Epithelial cell of esophagus (primary cell): ENCODE measurements around the gene ABLIM2.

Experiments
- DNase-seq: peaks from one replicate; pipeline ENCODE4 v3.0.0; 2010; ENCODE audit warnings: low read depth
- H3K4me3 ChIP-seq: 2 replicates; pipeline ENCODE4 v1.5.1; 2011; ENCODE audit warnings: mild to moderate bottlenecking, low read length, control low read depth
- TF ChIP-seq, protein P1 (sequence below): IDR thresholded peaks from 2 replicates; pipeline ENCODE4 v1.5.1; 2011; ENCODE audit warnings: low read depth, mild to moderate bottlenecking, low read length, control low read depth, inconsistent platforms; ENCODE audit not compliant: insufficient read depth; ENCODE audit errors: missing control alignments

ABLIM2 gene

DNA sequence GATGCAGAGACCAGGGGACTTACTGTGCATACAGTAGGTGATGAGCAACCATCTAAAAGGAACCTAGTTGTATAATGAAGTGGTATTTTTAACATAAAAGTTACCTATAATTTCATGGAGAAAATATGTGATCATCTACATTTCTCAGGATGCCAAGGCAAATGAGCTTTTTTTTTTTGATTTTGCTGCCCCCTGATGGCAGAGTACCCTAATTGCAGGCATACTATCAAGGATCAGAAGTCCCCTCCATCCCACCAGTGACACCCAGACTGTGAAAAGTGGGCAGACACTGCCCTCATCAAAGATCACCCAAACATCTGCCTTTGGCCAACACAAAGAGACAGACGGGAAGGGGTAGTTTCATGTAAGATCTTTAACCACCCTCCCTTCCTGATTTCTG lies 9.6 kb upstream of the ABLIM2 start:
- DNase-seq, result no peak
- TF ChIP-seq, protein P1, sequence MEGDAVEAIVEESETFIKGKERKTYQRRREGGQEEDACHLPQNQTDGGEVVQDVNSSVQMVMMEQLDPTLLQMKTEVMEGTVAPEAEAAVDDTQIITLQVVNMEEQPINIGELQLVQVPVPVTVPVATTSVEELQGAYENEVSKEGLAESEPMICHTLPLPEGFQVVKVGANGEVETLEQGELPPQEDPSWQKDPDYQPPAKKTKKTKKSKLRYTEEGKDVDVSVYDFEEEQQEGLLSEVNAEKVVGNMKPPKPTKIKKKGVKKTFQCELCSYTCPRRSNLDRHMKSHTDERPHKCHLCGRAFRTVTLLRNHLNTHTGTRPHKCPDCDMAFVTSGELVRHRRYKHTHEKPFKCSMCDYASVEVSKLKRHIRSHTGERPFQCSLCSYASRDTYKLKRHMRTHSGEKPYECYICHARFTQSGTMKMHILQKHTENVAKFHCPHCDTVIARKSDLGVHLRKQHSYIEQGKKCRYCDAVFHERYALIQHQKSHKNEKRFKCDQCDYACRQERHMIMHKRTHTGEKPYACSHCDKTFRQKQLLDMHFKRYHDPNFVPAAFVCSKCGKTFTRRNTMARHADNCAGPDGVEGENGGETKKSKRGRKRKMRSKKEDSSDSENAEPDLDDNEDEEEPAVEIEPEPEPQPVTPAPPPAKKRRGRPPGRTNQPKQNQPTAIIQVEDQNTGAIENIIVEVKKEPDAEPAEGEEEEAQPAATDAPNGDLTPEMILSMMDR, result peak; percentile 31
- no peak overlapping the region for H3K4me3 ChIP-seq

DNA sequence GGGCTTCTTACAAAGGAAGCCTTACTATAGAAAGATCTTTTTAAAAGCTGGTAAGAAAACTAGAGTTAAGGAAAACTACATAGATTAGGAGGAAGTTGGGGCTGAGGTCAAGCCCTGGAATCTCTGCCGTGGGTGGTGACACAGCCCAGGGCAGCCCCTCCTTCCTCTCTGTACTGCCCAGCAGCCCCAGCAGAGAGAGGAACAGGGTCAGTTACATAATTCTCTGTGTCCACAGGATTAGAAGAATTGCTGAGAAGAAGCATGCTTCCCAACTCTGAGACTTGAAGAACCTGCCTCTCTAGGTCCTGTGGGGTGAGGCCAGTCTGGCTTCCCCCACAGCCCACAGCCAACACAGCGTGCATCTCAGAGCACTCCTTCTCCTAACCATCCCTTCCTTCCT lies 9.2 kb upstream of the ABLIM2 start:
- peak; percentile 23 for DNase-seq
- no peak overlapping the region for H3K4me3 ChIP-seq
- TF ChIP-seq, protein P1, result no peak

DNA sequence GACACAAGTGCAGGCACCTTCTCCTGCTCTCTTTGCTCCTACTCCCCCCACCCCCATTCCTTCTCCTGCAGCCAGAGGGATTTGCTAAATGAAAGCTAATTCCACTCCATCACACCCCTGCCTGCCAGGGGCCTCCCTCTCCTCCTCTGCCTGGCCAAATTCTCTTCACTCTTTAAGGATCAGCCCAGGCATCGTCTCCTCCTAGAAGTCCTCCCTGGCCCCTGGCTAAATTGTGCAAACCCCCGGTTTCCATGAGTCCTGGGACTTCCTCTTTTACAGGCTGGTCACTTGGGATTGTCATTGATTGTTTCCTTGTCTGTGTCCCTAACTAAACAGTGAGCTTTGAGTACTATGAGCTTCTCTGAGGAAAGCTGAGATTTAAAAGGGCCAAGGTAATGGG lies 8.7 kb upstream of the ABLIM2 start:
- no peak overlapping the region for H3K4me3 ChIP-seq
- TF ChIP-seq, protein P1, result no peak
- no peak for DNase-seq

DNA sequence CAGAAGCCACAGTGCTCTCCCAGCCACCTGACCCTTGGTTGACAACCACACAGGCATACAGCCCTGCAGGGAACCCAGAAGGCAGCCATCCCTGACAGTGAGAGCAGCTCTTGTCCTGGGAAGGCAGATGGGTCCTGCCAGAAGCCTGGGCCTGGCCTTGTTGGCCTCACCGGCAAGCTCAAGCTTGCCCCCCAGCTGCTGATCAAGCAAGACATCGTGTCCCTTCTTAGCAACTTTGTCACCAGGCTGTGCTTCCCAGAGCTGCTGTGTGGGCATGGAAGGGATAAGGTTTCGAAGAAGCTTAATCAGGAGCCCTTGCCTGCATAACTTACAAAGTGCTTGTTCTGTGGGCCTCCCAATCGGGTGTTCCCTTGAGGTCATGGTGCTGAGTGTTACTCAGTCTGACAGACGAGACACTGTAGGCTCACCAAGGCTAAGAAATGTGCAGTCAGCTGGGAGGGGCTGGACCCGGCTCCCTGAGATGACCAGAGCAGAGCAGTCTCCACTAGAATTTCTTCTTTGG lies 6.8 kb upstream of the ABLIM2 start:
- TF ChIP-seq, protein P1, result no peak
- DNase-seq, result no peak
- no peak overlapping the region for H3K4me3 ChIP-seq

DNA sequence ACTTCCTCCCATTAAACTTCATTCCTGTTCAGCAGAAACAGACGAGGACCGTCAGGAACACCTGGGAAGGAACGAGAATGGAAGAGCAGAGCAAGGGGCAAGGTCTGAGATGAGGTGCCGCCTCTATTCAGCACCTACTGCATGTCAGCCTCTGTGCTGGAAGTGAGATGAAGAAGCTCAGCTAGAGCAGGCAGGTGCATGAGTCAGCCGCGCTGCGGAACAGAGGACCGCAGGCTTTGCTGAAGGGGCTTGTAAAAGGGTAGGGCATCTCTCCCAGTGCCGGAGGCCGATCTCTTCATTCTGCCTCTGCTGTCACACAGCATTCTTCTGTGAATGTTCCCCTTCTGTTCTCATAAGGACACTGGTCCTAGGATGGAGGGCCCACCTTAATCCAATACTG lies 6.1 kb upstream of the ABLIM2 start:
- TF ChIP-seq, protein P1, result no peak
- H3K4me3 ChIP-seq, result no peak overlapping the region
- DNase-seq, result no peak

DNA sequence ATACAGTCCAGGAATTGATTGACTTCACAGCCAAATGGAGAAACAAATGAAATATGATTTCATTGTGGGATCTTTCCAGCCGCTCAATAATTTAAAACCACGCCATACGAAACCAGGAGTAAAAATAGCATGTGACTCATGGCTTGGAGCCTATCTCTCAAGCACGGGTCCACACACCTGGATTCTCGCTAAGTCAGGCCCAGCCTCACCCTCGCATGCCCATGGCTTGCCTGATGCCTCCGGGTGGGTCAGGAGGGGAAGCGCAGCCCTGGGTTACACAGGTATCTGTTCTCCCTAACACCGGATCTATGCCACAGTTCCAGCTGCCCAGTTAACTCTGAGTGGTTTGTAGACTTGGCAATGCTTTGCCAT lies 5.6 kb upstream of the ABLIM2 start:
- TF ChIP-seq, protein P1, result no peak
- H3K4me3 ChIP-seq, result no peak overlapping the region
- peak; percentile 33 for DNase-seq

DNA sequence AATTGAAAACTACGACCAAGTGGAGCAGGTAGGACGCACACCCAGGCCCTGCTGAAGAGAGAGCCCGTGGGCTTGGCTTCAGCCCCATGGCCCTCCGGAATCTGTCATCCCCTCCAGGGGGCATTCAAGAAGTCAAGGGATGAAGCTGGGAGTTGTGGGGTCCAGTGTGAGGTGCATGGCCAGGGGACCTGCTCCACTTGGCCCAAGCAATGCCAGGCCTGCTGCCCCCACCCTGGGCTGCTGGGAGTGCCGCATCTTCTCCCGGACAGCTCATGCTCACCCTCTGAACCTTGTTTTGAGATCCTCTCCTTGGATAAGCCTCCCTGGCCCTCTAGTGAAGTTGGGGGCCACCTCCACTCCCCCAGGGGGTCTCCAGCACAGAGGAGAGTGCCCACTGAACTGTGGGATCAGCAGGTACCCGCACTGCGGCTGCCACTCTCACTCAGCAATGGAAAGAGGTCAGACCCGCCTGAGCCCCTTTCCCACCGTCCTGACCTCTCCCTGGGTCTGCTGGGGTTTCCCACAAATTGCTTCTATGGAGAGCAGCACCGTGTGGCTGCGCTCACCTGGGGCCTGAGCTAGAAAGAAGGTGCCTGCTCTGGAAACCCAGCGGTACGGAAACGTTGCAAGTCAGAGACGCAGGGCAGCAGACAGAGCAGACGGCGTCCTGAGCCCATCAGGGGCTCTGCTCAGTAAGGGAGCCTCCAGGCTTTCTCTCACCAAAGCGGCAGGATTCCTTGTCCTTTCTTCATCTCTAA lies 5.0 kb upstream of the ABLIM2 start:
- TF ChIP-seq, protein P1, result no peak
- no peak for DNase-seq
- H3K4me3 ChIP-seq, result no peak overlapping the region
